WTC11 (cell line): ENCODE measurements around the gene S100A12. TPM values are rescaled to one million over a fixed set of nuclear protein-coding genes. Genes with fewer than 3 reads are reported as not detected.
"Not testable (repeated sequence)": the region's sequence is repeated elsewhere in the genome, so short reads cannot be mapped to it uniquely, and the experiment has no call there.

Experiments
- ATAC-seq: fragments of 200-7000 bp; cut with Tn5 transposase; 2 replicates; pipeline ENCODE4 v1.10.0; 2021; ENCODE audit warnings: mild to moderate bottlenecking, moderate library complexity
- CTCF ChIA-PET: fragments of 300-600 bp; sonication (Branson Sonifier 250); formaldehyde crosslinking; loops from one replicate; lab custom pipeline; 2021; ENCODE audit warnings: antibody characterized with exemption; lab: Charles Lee
- POLR2A ChIA-PET: fragments of 350-600 bp; sonication (Branson Sonifier 250); formaldehyde crosslinking; loops from one replicate; lab custom pipeline; 2021; ENCODE audit warnings: antibody characterized with exemption; lab: Charles Lee
- DNase-seq: peaks from one replicate; pipeline ENCODE4 v3.0.0; 2021; ENCODE audit warnings: low spot score
- H3K27ac Mint-ChIP-seq: 2 replicates; pipeline ENCODE4 v1.8.0; 2021; ENCODE audit warnings: mixed read lengths
- H3K27me3 Mint-ChIP-seq: 2 replicates; pipeline ENCODE4 v1.8.0; 2021; ENCODE audit warnings: low read depth, mild to moderate bottlenecking, moderate library complexity, mixed read lengths
- H3K36me3 Mint-ChIP-seq: 2 replicates; pipeline ENCODE4 v1.8.0; 2021; ENCODE audit warnings: mixed read lengths
- H3K4me1 Mint-ChIP-seq: 2 replicates; pipeline ENCODE4 v1.8.0; 2022; ENCODE audit warnings: mixed read lengths
- H3K4me3 Mint-ChIP-seq: 2 replicates; pipeline ENCODE4 v1.8.0; 2021; ENCODE audit warnings: mild to moderate bottlenecking, moderate library complexity, mixed read lengths
- H3K9me3 Mint-ChIP-seq: 2 replicates; pipeline ENCODE4 v1.8.0; 2021; ENCODE audit warnings: mixed read lengths
- ATF1 ChIP-seq: sonication (generic); formaldehyde crosslinking; IDR thresholded peaks from 2 replicates; pipeline ENCODE4 v1.8.1; 2023; ENCODE audit warnings: mild to moderate bottlenecking, moderate library complexity, missing genetic modification reagents
- ELF4 ChIP-seq: sonication (generic); formaldehyde crosslinking; IDR thresholded peaks from 2 replicates; pipeline ENCODE4 v1.8.1; 2022; ENCODE audit warnings: low read depth, mild to moderate bottlenecking, moderate library complexity, missing genetic modification reagents
- FOXK1 ChIP-seq: sonication (generic); formaldehyde crosslinking; IDR thresholded peaks from 2 replicates; pipeline ENCODE4 v1.8.0; 2022; ENCODE audit warnings: mild to moderate bottlenecking, moderate library complexity, missing genetic modification reagents
- KAT7 ChIP-seq: sonication (generic); formaldehyde crosslinking; IDR thresholded peaks from 2 replicates; pipeline ENCODE4 v1.8.1; 2023; ENCODE audit warnings: missing genetic modification reagents, mild to moderate bottlenecking, borderline replicate concordance
- NFE2L1 ChIP-seq: sonication (generic); formaldehyde crosslinking; IDR thresholded peaks from 2 replicates; pipeline ENCODE4 v1.8.1; 2023; ENCODE audit warnings: missing genetic modification reagents
- NR3C1 ChIP-seq: sonication (generic); formaldehyde crosslinking; conservative IDR thresholded peaks from 2 replicates; pipeline ENCODE4 v1.8.1; 2023; ENCODE audit warnings: low read depth, mild to moderate bottlenecking, missing genetic modification reagents
- OVOL2 ChIP-seq: fragments of 250-450 bp; sonication (Bioruptor Pico); IDR thresholded peaks from 2 replicates; pipeline ENCODE4 v1.9.0; 2021; ENCODE audit warnings: mild to moderate bottlenecking, borderline replicate concordance
- RORB ChIP-seq: fragments of 250-450 bp; sonication (Bioruptor Pico); IDR thresholded peaks from 2 replicates; pipeline ENCODE4 v1.9.0; 2021; ENCODE audit warnings: mild to moderate bottlenecking
- SMAD3 ChIP-seq: sonication (generic); formaldehyde crosslinking; IDR thresholded peaks from 2 replicates; pipeline ENCODE4 v1.8.0; 2022; ENCODE audit warnings: missing genetic modification reagents, mild to moderate bottlenecking, borderline replicate concordance
- SMAD4 ChIP-seq: sonication (generic); formaldehyde crosslinking; IDR thresholded peaks from 2 replicates; pipeline ENCODE4 v1.8.0; 2022; ENCODE audit warnings: mild to moderate bottlenecking, missing genetic modification reagents
- SP1 ChIP-seq: sonication (generic); formaldehyde crosslinking; conservative IDR thresholded peaks from 2 replicates; pipeline ENCODE4 v1.8.1; 2022; ENCODE audit warnings: missing genetic modification reagents
- USF2 ChIP-seq: sonication (generic); formaldehyde crosslinking; IDR thresholded peaks from 2 replicates; pipeline ENCODE4 v1.8.1; 2023; ENCODE audit warnings: mild to moderate bottlenecking, missing genetic modification reagents, moderate library complexity
- ZNF219 ChIP-seq: sonication (generic); formaldehyde crosslinking; IDR thresholded peaks from 2 replicates; pipeline ENCODE4 v1.8.0; 2023; ENCODE audit warnings: missing genetic modification reagents, mild to moderate bottlenecking, borderline replicate concordance
- total RNA-seq: library from RNA; stranded (reverse); gene quantifications from 3 replicates; pipeline ENCODE4 v1.2.3, GENCODE V29; 2021
- TF ChIP-seq, protein P1 (sequence below): sonication (generic); formaldehyde crosslinking; IDR thresholded peaks from 2 replicates; pipeline ENCODE4 v1.8.1; 2023; ENCODE audit warnings: mild to moderate bottlenecking, missing genetic modification reagents, borderline replicate concordance
- TF ChIP-seq, protein P2 (sequence below): sonication (generic); formaldehyde crosslinking; IDR thresholded peaks from 2 replicates; pipeline ENCODE4 v1.8.1; 2022; ENCODE audit warnings: low read depth, missing genetic modification reagents, borderline replicate concordance

The S100A12 gene
- total RNA-seq, 1 experiment from 2014 or later = not detected

- Mint-ChIP-seq H3K27me3 (peaks cover 7% of the 10 kb centered on the region), H3K9me3 (peaks cover 21% of the 10 kb centered on the region), H3K27ac (no peak within 1 kb of the TSS), H3K36me3 (no peaks in the 10 kb centered on the region), H3K4me1 (no peaks in the 10 kb centered on the region), H3K4me3 (no peak within 1 kb of the TSS)
- ChIA-PET POLR2A (no interaction called here), CTCF (interaction anchor here (0.6 to 1.1 kb wide), 2 partner anchors 62 to 79 kb away, joined by 3 read pairs; no protein-coding TSS in a partner anchor)
- DNase-seq = no peak
- no peak for ATAC-seq
- TF ChIP-seq SMAD4 (CRISPR knock-in tag) = no peak
Measured at GRCh38 chr1:153415850-153416570, 40.6 kb upstream of the S100A12 start, which contains the start of gene S100A7A. S100A7A (plus strand) TSS chr1:153416520; CDS start chr1:153418083, 1,563 bp downstream.

DNA sequence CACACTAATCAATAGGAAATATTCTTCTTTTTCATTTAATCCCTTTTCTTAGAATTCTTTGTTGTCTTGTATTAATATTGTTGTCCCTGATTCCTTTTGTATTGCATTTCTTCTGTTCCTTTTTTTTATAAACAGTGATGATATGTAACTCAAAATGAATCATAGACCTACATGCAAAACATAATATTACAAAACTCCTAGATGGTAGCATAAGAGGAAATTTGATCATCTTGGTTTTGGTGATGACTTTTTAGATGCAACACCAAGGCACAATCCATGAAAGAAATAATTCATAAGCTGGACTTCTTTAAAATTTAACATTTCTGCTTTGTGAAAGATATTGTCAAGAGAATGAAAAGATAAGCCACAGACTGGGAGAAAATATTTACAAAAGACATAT, 38.5 kb upstream of the S100A12 start:
- POLR2A ChIA-PET, DNase-seq, H3K4me3 Mint-ChIP-seq, H3K4me1 Mint-ChIP-seq, H3K27ac Mint-ChIP-seq, CTCF ChIA-PET, ATAC-seq, H3K36me3 Mint-ChIP-seq: not testable (repeated sequence)
- peaks cover 14% of the 10 kb centered on the region for H3K27me3 Mint-ChIP-seq
- H3K9me3 Mint-ChIP-seq = peaks cover 25% of the 10 kb centered on the region

GRCh38 chr1:153407274-153407673, 31.9 kb upstream of the S100A12 start:
- DNase-seq, H3K27ac Mint-ChIP-seq, POLR2A ChIA-PET, H3K36me3 Mint-ChIP-seq, ATAC-seq, H3K4me3 Mint-ChIP-seq: not testable (repeated sequence)
- Mint-ChIP-seq H3K27me3 (peaks cover 49% of the 10 kb centered on the region), H3K9me3 (peaks cover 27% of the 10 kb centered on the region), H3K4me1 (peaks cover 13% of the 10 kb centered on the region)
- CTCF ChIA-PET = interaction anchor here (4.0 to 5.0 kb wide), 2 partner anchors 59 to 88 kb away, joined by 13 to 21 read pairs; no protein-coding TSS in a partner anchor

DNA sequence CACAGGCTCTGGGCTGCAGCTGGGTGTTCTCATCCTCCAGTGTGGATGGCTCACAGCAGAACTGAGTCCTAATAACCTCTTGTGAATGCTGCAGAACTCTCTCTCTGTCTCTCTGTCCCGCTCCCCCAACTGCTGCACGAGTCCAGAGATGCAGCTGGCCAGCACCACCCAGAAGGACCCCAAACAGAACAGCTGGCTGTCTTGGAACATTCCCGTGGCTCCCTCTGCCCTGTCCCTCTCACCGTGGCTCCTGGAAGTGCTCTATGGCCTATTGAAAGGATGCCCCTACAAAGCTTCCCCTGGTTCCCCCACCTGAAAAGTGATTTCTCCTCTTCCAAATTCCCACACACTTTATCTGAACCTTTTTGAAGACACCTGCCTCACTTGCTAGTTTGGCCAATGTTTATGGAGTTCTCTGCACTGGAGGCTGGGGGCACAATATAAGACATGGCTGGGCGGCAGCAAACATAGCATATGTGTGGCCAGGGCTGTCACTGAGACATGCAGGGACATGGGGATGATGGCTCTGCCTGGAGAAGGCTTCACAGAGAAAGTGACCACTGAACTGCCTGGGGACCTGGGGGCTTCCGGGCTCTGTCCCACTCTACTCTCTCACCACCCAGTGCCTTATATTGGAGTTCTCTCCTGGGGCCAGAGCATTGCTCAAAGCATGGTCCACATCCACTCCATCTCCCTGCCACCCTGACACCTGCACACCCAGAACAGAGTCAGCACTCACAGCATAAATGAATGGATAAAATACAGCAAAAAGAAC, 30.6 kb upstream of the S100A12 start:
- H3K27ac Mint-ChIP-seq, H3K4me3 Mint-ChIP-seq, POLR2A ChIA-PET, DNase-seq, ATAC-seq, H3K36me3 Mint-ChIP-seq: not testable (repeated sequence)
- H3K4me1 Mint-ChIP-seq = peaks cover 18% of the 10 kb centered on the region
- CTCF ChIA-PET = interaction anchor here (0.7 to 5.0 kb wide), 3 partner anchors 51 to 89 kb away, joined by 3 to 21 read pairs (median 13); no protein-coding TSS in a partner anchor
- H3K27me3 Mint-ChIP-seq = peaks cover 48% of the 10 kb centered on the region
- peaks cover 22% of the 10 kb centered on the region for H3K9me3 Mint-ChIP-seq

DNA sequence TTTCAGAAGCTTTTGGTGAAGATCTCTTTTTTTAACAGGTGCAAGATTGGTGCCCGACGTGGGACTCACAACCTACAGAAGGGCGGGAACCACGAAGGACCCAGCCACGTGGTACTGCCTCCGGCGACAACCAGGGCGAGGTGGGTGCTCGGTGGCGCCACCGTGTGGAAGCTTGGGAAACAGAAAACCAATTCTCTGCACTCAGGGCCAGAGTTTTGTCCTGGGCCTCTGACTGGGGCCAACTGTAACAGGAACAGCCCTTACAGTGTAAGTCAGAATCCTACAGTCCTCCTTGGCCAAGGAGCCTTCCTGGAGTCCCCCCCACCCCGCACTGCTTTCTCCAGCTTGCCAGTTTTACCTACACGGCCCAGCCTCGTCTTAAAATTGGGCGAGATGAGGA, 29.3 kb upstream of the S100A12 start:
- Mint-ChIP-seq H3K4me3 (no peak overlapping the region), H3K27ac (no peak overlapping the region), H3K9me3 (peaks cover 21% of the 10 kb centered on the region), H3K36me3 (peaks cover 3% of the 10 kb centered on the region), H3K4me1 (peaks cover 18% of the 10 kb centered on the region), H3K27me3 (peaks cover 40% of the 10 kb centered on the region)
- peak; percentile 68 for ATAC-seq
- CTCF ChIA-PET = interaction anchor here (0.7 to 5.0 kb wide), 8 partner anchors 10 to 208 kb away, joined by 3 to 21 read pairs (median 6); partner anchors contain the start of genes S100A16 and S100A8
- POLR2A ChIA-PET = no interaction called here
- peak; percentile 81 for DNase-seq
- TF ChIP-seq, protein P1, sequence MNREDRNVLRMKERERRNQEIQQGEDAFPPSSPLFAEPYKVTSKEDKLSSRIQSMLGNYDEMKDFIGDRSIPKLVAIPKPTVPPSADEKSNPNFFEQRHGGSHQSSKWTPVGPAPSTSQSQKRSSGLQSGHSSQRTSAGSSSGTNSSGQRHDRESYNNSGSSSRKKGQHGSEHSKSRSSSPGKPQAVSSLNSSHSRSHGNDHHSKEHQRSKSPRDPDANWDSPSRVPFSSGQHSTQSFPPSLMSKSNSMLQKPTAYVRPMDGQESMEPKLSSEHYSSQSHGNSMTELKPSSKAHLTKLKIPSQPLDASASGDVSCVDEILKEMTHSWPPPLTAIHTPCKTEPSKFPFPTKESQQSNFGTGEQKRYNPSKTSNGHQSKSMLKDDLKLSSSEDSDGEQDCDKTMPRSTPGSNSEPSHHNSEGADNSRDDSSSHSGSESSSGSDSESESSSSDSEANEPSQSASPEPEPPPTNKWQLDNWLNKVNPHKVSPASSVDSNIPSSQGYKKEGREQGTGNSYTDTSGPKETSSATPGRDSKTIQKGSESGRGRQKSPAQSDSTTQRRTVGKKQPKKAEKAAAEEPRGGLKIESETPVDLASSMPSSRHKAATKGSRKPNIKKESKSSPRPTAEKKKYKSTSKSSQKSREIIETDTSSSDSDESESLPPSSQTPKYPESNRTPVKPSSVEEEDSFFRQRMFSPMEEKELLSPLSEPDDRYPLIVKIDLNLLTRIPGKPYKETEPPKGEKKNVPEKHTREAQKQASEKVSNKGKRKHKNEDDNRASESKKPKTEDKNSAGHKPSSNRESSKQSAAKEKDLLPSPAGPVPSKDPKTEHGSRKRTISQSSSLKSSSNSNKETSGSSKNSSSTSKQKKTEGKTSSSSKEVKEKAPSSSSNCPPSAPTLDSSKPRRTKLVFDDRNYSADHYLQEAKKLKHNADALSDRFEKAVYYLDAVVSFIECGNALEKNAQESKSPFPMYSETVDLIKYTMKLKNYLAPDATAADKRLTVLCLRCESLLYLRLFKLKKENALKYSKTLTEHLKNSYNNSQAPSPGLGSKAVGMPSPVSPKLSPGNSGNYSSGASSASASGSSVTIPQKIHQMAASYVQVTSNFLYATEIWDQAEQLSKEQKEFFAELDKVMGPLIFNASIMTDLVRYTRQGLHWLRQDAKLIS (CRISPR knock-in tag) = 0 out of 2 replicates have a peak, but pooled peaks have one; percentile 45
- TF ChIP-seq NFE2L1 (CRISPR knock-in tag) (peak; percentile 97; the same call in 1 of the 2 replicates), OVOL2 (CRISPR knock-in tag) (no peak), SMAD3 (peak; percentile 91; the same call in 1 of the 2 replicates), USF2 (peak; percentile 77), ATF1 (CRISPR knock-in tag) (no peak), FOXK1 (peak; percentile 79; the same call in 1 of the 2 replicates), ELF4 (no peak), NR3C1 (CRISPR knock-in tag) (no peak), SP1 (CRISPR knock-in tag) (peak; percentile 40; the same call in 1 of the 2 replicates), RORB (no peak), ZNF219 (CRISPR knock-in tag) (no peak), KAT7 (CRISPR knock-in tag) (no peak)
- TF ChIP-seq, protein P2, sequence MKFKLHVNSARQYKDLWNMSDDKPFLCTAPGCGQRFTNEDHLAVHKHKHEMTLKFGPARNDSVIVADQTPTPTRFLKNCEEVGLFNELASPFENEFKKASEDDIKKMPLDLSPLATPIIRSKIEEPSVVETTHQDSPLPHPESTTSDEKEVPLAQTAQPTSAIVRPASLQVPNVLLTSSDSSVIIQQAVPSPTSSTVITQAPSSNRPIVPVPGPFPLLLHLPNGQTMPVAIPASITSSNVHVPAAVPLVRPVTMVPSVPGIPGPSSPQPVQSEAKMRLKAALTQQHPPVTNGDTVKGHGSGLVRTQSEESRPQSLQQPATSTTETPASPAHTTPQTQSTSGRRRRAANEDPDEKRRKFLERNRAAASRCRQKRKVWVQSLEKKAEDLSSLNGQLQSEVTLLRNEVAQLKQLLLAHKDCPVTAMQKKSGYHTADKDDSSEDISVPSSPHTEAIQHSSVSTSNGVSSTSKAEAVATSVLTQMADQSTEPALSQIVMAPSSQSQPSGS = 0 out of 2 replicates have a peak, but pooled peaks have one; percentile 35
